Stimulated activated CD8-positive, alpha-beta memory T cell treated with anti-CD3 and anti-CD28 coated beads, Interleukin-7, amount 100 ng/mL, for 4 hours (primary cell): ENCODE results near the gene AFF1.

Source experiments
- DNase-seq, 2 donors: peaks; one replicate each; pipeline ENCODE4 v3.0.0-alpha.2; 2020; ENCODE audit warnings: low read depth in 2 of 2

Gene AFF1

DNA sequence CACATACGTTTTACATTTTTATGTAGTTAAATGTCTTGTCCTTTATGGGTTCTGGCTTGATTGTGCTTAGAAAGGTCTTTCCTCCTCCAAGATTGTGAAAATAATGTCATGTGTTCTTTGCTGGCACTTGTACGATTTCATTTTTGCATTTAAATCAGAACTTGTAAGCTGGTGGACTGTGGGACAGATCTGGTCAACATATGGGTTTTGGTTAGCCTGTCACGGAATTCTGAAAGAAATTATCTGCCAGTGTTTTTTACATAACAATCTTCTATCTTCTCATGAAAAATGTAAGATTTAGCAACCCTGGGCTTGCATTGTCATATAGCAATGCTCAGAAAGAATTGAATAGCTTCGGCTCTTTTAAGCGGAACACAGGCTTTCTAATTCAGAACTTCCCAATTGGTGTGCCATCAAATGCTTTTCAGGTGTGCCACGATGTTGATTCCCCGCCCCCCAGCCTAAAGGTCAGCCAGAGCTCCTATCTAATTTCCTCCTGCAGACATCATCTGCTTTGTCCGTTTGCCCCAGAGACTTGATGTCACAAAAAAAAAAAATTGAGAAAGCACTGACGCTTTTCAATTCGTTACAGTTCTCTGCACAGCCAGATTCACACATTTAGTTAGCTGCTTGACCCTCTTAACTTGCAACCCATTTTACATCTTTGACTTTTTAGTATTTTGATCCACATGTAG is 16.2 kb downstream of the AFF1 start:
- DNase-seq, result no peak

DNA sequence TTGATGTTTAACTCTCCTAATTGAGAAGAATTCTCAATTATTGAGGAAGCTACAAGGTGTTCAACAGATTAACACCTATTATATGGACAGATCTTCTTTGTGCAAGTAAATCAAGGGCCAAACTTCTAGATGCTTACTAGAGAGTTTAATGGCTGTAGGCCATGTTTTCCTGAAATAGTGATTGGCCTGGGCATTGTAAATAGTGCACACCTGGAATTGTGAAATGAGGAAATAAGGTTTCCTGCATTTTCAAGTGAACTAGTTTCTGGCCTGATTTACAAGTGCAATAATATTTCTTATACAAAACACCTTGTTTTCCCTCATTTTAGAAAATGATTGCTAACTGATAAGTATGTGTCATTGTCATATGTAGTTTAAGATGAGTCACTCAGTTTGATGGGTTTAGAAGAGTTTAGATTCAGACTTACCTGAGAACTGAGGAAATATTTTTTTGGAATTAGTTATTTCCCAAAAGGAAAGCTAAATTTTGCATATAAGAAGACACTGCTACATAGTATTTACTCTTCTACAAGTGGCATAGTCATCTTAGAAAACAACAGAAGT is 21.2 kb downstream of the AFF1 start:
- no peak for DNase-seq

- no peak for DNase-seq
These were observed 22.4 kb downstream of the AFF1 start for GRCh38 chr4:86957215-86957614.

DNA sequence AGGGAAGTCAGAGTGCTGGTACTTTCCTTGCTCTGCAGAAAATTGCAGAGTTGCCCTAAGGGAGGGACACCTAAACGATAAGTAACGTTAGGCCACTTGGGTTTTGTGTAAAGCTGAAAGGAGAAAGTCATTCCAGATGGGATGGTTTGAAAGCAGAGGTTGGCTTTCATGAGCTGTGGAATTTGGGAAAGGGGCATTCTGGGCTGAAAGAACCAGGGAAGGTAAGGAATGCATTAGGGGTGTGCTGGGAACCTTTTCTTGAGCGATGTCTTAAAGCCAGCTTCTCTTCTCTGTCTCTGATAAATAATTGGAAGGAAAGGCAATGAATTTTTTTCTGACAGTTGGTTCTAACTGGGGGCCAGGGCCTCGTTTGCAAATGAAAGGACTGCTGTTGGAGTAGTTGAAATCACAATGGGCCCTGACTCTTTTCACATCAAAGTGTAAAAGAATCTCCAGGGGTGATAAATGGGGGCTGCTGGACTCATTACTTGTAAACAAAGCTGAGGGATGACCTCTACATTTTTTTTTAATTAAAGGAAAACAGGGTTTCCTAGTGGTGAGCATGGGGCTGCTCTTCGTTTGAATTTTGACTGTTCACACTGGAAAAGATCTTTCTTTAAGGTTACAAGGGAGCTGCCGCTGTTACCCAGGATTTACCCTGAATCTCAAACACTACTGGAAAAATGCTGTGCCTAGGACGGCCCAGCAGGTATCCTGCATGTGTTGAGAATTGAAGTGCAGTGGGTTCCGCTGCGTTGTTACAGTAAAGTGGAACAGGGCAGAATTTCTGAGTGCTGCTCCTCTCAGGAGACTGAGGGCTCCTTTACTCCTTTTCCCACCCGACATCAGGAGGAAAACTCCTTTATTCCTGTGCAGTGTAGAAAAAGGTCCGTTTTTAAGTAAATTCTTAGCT is 25.0 kb downstream of the AFF1 start:
- DNase-seq, result no peak

- DNase-seq, result no peak
These were observed 25.7 kb downstream of the AFF1 start for GRCh38 chr4:86960557-86960961.

DNA sequence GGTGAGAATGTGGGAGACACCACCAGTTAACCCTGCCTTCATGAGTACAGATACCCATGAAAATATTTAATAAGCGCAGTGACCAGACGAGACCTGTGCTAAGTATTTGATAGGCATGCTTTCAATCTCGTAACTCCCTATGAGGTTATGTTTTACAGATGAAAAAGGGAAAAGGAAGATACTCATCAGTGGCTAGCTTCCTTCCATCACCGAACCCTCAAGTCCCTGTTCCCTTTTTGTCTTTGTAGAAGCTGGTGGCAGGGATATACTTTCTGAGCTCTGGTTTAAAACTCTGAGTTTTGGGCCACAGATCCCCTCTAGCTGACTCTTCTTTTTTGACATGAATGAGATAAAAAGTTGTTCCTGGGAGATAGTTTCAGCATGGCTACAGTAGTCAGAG is 26.3 kb downstream of the AFF1 start:
- DNase-seq, result no peak

DNA sequence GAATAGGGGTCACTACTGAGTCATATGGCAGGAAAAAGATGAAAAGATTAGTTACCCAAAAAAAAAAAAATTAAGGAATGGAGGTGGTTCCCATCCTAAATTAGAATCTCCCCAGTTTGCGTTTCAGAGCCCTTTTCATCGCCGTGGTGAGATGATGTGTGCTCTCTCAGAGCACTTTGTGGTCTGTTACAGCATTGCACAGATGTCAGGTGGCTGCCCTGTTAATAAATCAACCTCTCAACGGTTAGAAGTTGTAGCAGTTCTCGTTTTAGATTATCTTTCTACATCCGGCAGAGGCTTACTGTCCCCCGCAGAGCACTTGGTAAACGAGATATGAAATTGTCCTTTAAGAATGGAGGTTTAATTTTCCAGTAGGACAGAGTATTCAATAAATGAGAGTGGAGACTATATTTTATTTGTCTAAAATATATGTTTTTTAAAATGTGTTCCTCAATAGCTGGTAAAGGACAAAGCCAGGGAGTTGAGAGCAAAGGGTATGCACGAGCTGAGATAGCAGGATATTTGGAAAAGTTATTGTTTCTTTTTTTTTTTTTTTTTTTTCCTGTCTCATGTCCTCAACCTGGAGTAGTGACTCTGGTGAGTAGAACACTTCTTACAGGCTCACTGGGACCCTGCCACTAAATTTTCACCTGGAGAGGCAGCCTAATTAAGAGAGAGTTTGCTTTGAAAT is 26.9 kb downstream of the AFF1 start:
- DNase-seq, result no peak

- no peak for DNase-seq
These were observed 28.9 kb downstream of the AFF1 start for GRCh38 chr4:86963697-86964096.

- DNase-seq, result no peak
These were observed 30.5 kb downstream of the AFF1 start for GRCh38 chr4:86965019-86965976.

GRCh38 chr4:86967073-86967472 is 32.3 kb downstream of the AFF1 start:
- DNase-seq, result no peak

DNA sequence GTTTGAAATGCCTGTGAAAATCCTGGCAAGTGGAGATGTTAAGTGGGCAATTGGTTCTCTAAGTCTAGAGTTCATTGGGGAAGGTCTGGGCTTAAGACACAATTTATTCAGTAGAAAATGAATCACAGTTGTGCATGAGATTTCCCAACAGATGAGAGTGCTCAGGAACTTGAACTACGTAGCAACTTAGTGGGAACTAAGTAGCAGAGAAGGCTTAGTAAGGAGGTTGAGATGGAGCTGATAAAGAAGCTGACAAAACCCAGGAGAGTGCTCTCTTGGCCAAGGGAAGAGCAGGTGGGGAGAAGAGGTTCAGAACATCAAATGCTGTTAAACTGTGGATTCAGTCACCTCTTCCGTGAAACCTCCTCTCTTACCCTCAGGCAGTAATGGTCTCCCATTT is 33.0 kb downstream of the AFF1 start:
- DNase-seq, result no peak

GRCh38 chr4:86968547-86968946 is 33.7 kb downstream of the AFF1 start:
- no peak for DNase-seq

DNA sequence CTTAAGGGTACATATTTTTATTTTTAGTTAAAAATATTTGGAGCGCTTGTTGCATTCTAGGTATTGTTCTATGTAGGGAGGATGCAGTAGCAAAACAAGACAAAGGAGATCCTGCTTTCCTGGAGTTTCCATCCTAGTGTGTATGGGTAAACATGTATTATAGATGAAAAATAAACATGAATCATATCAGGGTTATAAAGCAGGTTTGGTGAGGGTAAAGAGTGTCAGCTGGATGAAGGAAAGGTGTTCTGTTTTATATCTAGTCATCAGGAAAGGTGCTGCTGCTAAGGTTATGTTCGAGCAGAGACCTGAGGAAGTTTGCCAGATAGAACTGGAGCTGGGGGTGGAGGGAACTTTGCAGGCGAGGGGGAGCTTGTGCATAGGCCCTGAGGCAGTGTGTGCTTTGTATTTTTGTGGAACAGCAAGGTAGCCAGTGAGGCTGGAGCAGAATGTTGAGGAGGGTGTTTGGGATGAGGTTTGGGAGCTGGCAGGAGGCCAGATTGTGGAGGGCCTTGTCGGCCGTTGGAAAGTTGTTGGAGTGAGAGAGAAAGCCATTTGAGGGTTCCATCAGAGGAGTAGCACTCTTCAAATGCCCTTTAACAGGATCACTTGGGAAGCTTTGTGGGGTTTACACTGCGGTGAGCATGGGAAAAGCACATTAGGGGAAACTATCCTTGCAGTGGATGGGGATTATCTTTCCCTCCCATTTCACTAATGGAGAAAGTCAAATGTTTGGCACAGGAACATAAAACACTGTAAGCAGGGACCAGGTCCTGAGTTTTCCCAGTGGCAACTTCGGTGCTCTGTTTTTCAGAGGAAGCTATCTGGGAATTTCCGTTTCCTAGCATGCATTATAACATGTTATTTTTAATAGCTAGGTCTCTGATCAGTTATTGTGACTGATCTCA is 35.9 kb downstream of the AFF1 start:
- DNase-seq, result no peak

DNA sequence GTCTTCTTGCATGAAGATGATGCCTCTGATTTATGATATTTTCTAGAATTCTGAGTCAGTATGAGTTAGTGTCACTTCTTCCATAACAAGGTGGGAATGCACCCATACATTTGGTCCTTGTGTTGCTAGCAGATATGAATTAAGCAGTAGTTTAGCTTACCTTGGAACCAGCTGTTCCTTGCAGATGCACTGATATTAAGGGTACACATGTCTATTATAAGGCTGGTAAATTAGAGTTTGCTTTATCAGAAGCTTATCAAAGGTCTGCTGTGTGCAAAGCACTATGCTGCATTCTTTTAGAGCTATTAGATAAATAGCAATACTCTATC is 36.5 kb downstream of the AFF1 start:
- no peak for DNase-seq

DNA sequence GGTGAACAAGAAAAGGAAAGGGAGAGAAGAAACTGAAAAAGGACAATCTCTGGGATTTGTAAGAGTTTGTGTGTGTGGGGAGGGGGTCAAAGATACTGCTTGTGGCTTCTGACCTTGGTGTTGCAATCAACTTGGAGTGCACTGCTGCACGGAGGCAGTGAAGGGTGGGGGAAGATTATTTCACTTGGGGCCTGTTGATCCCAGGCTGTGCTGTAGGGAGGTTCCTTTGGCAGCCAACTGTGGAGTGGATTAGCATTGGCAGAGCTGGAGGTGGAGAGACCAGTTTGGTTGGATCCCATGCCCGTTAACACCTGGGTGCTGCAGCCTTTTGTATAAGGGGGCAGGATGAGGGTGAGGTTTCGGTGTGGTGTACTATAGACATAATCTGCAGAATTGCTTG is 38.2 kb downstream of the AFF1 start:
- no peak for DNase-seq

DNA sequence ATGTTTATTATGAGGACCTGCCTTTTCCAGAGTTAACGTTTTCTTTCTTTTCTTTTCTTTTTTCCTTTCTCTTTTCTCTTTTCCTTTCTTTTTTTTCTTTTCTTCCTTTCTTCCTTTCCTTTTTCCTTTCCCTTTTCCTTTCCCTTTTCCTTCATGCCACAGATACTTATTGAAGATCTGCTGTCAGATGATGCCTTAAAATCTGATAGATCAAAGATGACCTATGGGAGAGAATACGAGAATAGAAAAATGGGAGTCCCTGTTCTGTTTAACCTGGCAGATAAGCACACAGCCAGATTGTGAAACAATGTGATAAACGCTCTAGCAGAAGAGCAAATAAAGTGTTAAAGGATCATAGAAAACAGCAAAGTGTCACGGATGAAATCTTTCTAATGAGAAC is 38.9 kb downstream of the AFF1 start:
- no peak for DNase-seq

GRCh38 chr4:86974551-86974994 is 39.8 kb downstream of the AFF1 start:
- no peak for DNase-seq

DNA sequence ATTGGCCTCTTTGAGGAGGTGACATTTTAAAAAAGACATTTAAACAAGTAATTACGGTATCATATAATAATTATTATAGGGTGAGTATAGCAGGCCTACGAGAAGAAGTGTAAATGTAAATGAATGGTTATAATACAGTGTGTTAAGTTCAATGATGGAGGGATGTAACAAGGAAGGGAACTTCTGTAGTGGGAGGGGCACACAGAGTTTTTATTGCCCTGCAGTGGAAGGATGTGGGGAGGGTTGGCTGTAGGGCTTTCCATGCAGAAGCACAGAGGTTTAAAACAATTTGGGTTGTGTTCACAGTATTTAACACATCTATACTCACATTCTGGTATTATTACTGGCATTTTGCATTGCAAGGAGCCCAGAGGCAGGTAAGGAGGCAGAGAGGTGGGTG is 41.1 kb downstream of the AFF1 start:
- no peak for DNase-seq

DNA sequence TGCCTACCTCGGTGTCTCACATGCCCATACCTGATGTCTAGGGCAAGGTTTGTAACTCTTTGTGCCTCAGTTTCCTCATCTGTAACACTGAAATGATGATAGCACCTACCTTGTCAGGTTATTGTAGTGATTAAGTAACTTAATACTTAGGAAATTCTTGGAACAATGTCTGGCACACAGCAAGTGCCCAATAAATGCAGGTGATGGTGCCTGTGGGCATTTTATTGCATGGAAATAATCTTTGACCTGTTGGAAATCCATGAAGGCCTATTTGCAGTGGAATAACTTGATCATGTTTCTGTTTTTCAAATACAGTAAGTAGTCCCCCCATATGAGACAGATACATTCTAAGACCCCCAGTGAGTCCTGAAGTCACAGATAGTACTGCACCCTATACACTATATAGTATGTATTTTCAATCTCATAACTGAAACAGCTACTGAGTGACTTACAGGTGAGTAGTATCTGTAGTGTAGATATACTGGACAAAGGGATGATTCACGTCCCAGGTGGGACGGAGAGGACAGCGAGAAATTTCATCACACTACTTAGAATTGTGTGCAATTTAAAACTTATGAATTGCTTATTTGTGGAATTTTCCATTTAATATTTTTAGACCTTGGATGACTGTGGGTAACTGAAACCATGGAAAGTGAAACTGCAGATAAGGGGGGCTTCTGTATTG is 42.1 kb downstream of the AFF1 start:
- no peak for DNase-seq
